HT-29 (cell line): ENCODE measurements around the gene CEP295NL. TPM values are rescaled to one million over a fixed set of nuclear protein-coding genes. Genes with fewer than 3 reads are reported as not detected.

Experiments
- total RNA-seq: library from RNA; depleted of rRNA; stranded (reverse); fragments of >200 nt; shearing (Covaris generic); gene quantifications from 2 replicates; pipeline ENCODE4 v1.2.3, GENCODE V29; 2014; rRNA removed

The CEP295NL gene
- total RNA-seq, 1 experiment from 2014 or later: 2.1 TPM

Other genes with a start within 250 kb of the CEP295NL start
- 14.1 and 14.4 TPM in 2 replicates for gene CYTH1, start 120.9 kb downstream of the CEP295NL start, total RNA-seq
- gene USP36, start 62.4 kb downstream of the CEP295NL start, total RNA-seq: 36.8 and 42.2 TPM in 2 replicates
- 10.5 and 12.6 TPM in 2 replicates for gene TIMP2, start 22.2 kb upstream of the CEP295NL start, total RNA-seq
- gene LGALS3BP, start 76.7 kb upstream of the CEP295NL start, total RNA-seq: 1,319 and 1,392 TPM in 2 replicates
- 89.2 and 96.4 TPM in 2 replicates for gene CANT1, start 106.6 kb upstream of the CEP295NL start, total RNA-seq
- gene C1QTNF1, start 121.0 kb upstream of the CEP295NL start, total RNA-seq: 3.6 and 7.5 TPM in 2 replicates
- 22.5 and 26.7 TPM in 2 replicates for gene ENGASE, start 171.6 kb upstream of the CEP295NL start, total RNA-seq